Esophagus (tissue), 2 donors: Measurements from ENCODE around the gene F10. TPM values are rescaled to one million over a fixed set of nuclear protein-coding genes. Genes with fewer than 3 reads are reported as not detected.

Source experiments
- H3K27ac ChIP-seq, 2 donors: one replicate each; pipeline ENCODE4 v1.5.1; 2013; ENCODE audit warnings: low read depth in 2 of 2, mild to moderate bottlenecking in 2 of 2, inconsistent platforms in 1 of 2, low read length in 1 of 2, moderate library complexity in 1 of 2
- H3K27me3 ChIP-seq, 2 donors: one replicate each; pipeline ENCODE4 v1.6.1; 2013; ENCODE audit warnings: low read length in 2 of 2, control low read depth in 1 of 2, mild to moderate bottlenecking in 1 of 2; ENCODE audit not compliant: insufficient read depth in 2 of 2, control insufficient read depth in 1 of 2
- H3K36me3 ChIP-seq, 2 donors: one replicate each; pipeline ENCODE4 v1.6.1; 2013; ENCODE audit warnings: low read length in 1 of 2; ENCODE audit not compliant: control insufficient read depth in 2 of 2, insufficient read depth in 2 of 2
- H3K4me1 ChIP-seq, 2 donors: one replicate each; pipeline ENCODE4 v1.6.1; 2013; ENCODE audit warnings: low read length in 1 of 2; ENCODE audit not compliant: control insufficient read depth in 2 of 2, insufficient read depth in 2 of 2
- H3K4me3 ChIP-seq, 2 donors: one replicate each; pipeline ENCODE4 v1.5.1; 2013; ENCODE audit warnings: low read length in 2 of 2, mild to moderate bottlenecking in 2 of 2, low read depth in 1 of 2, moderate library complexity in 1 of 2
- H3K9me3 ChIP-seq, 2 donors: one replicate each; pipeline ENCODE4 v1.6.1; 2013; ENCODE audit warnings: mild to moderate bottlenecking in 2 of 2, low read depth in 1 of 2, low read length in 1 of 2, moderate library complexity in 1 of 2; ENCODE audit not compliant: control insufficient read depth in 2 of 2, insufficient read depth in 1 of 2
- WGBS, 2 donors: extraction: QIAGEN DNeasy Blood & Tissue Kit; methylation state at CpG; one replicate each; pipeline ENCODE4 v1.1.7; 2013; 5-methylcytosine and 5-hydroxymethylcytosine counted together
- polyA plus RNA-seq, 2 donors: library from polyadenylated mRNA; stranded (reverse); fragments of 200-250 nt; gene quantifications; one replicate each; pipeline ENCODE4 v1.2.3, GENCODE V29; 2013
- donor health status: healthy with polysubstance abuse.
- donor health status: Bipolar disorder and iron deficiency.

The F10 gene
- polyA plus RNA-seq, 2 donors, result 1.6 to 4.5 TPM

GRCh38 chr13:113141601-113141970 is 19.0 kb downstream of the F10 start:
- Histone ChIP-seq H3K4me3 (no peak overlapping the region), H3K27ac (no peak overlapping the region), H3K36me3 (no peaks in the 10 kb centered on the region), H3K4me1 (peaks cover 0 to 2% of the 10 kb centered on the region in 2 donors), H3K9me3 (peaks cover 0 to 4% of the 10 kb centered on the region in 2 donors), H3K27me3 (no peaks in the 10 kb centered on the region)
- WGBS, 2 donors, result 81% methylated on average over 17 to 18 of the region's 18 CpGs

GRCh38 chr13:113142876-113143275 is 20.3 kb downstream of the F10 start:
- H3K4me1 ChIP-seq, result peaks cover 0 to 2% of the 10 kb centered on the region in 2 donors
- no peaks in the 10 kb centered on the region for H3K27me3 ChIP-seq
- H3K4me3 ChIP-seq, result no peak overlapping the region
- WGBS, 2 donors, result 78 to 90% methylated on average over 7 of the region's 7 CpGs
- peaks cover 0 to 4% of the 10 kb centered on the region in 2 donors for H3K9me3 ChIP-seq
- H3K36me3 ChIP-seq, result no peaks in the 10 kb centered on the region
- no peak overlapping the region for H3K27ac ChIP-seq

GRCh38 chr13:113143466-113144254 is 21.1 kb downstream of the F10 start:
- 85 to 86% methylated on average over 39 of the region's 39 CpGs for WGBS, 2 donors
- Histone ChIP-seq H3K27me3 (no peaks in the 10 kb centered on the region), H3K4me3 (no peak overlapping the region), H3K36me3 (no peaks in the 10 kb centered on the region), H3K9me3 (peaks cover 0 to 4% of the 10 kb centered on the region in 2 donors), H3K4me1 (peaks cover 0 to 2% of the 10 kb centered on the region in 2 donors), H3K27ac (no peak overlapping the region)

- peaks cover 0 to under 1% of the 10 kb centered on the region in 2 donors for H3K4me1 ChIP-seq
- H3K9me3 ChIP-seq, result peaks cover 0 to 4% of the 10 kb centered on the region in 2 donors
- WGBS, 2 donors, result 81 to 89% methylated on average over 12 of the region's 12 CpGs
- no peaks in the 10 kb centered on the region for H3K36me3 ChIP-seq
- no peak overlapping the region for H3K4me3 ChIP-seq
- no peak overlapping the region for H3K27ac ChIP-seq
- no peaks in the 10 kb centered on the region for H3K27me3 ChIP-seq
Measured at GRCh38 chr13:113144255-113144629, 21.6 kb downstream of the F10 start.

GRCh38 chr13:113145496-113145895 is 22.9 kb downstream of the F10 start:
- Histone ChIP-seq H3K4me3 (no peak overlapping the region), H3K36me3 (no peaks in the 10 kb centered on the region), H3K9me3 (peaks cover 0 to 4% of the 10 kb centered on the region in 2 donors), H3K4me1 (no peaks in the 10 kb centered on the region), H3K27me3 (no peaks in the 10 kb centered on the region), H3K27ac (no peak overlapping the region)
- WGBS, 2 donors, result 79 to 81% methylated on average over 12 of the region's 12 CpGs

- no peaks in the 10 kb centered on the region for H3K27me3 ChIP-seq
- no peaks in the 10 kb centered on the region for H3K4me1 ChIP-seq
- H3K9me3 ChIP-seq, result peaks cover 0 to 2% of the 10 kb centered on the region in 2 donors
- no peaks in the 10 kb centered on the region for H3K36me3 ChIP-seq
- no peak overlapping the region for H3K4me3 ChIP-seq
- WGBS, 2 donors, result 83 to 84% methylated on average over 15 of the region's 15 CpGs
- no peak overlapping the region for H3K27ac ChIP-seq
Measured at GRCh38 chr13:113145911-113146598, 23.5 kb downstream of the F10 start.

- WGBS, 2 donors, result 84 to 86% methylated on average over 9 of the region's 9 CpGs
- no peaks in the 10 kb centered on the region for H3K36me3 ChIP-seq
- no peaks in the 10 kb centered on the region for H3K4me1 ChIP-seq
- no peaks in the 10 kb centered on the region for H3K9me3 ChIP-seq
- H3K4me3 ChIP-seq, result no peak overlapping the region
- H3K27me3 ChIP-seq, result no peaks in the 10 kb centered on the region
- no peak overlapping the region for H3K27ac ChIP-seq
Measured at GRCh38 chr13:113146750-113147149, 24.2 kb downstream of the F10 start.

- Histone ChIP-seq H3K4me3 (no peak overlapping the region), H3K9me3 (no peaks in the 10 kb centered on the region), H3K27me3 (no peaks in the 10 kb centered on the region), H3K27ac (no peak overlapping the region), H3K4me1 (no peaks in the 10 kb centered on the region), H3K36me3 (no peaks in the 10 kb centered on the region)
- 78 to 81% methylated on average over 8 of the region's 8 CpGs for WGBS, 2 donors
Measured at GRCh38 chr13:113147206-113147605, 24.6 kb downstream of the F10 start.

GRCh38 chr13:113148407-113148806 is 25.8 kb downstream of the F10 start:
- Histone ChIP-seq H3K27ac (no peak overlapping the region), H3K27me3 (no peaks in the 10 kb centered on the region), H3K4me1 (peaks cover 0 to 7% of the 10 kb centered on the region in 2 donors), H3K9me3 (no peaks in the 10 kb centered on the region), H3K4me3 (no peak overlapping the region), H3K36me3 (no peaks in the 10 kb centered on the region)
- WGBS, 2 donors, result 93 to 95% methylated on average over 13 of the region's 13 CpGs
